Lung (tissue), 12 donors: ENCODE measurements around the gene DNER. TPM values are rescaled to one million over a fixed set of nuclear protein-coding genes. Genes with fewer than 3 reads are reported as not detected.
A peak's percentile ranks its signal among the peaks of the same experiment; 100 is the strongest.

Experiments used
- ATAC-seq: fragments of 200-7000 bp; cut with Tn5 transposase; one replicate; pipeline ENCODE4 v1.9.1; 2020; ENCODE audit warnings: moderate number of reproducible peaks; ENCODE audit not compliant: insufficient read depth, low FRiP score
- DNase-seq, 3 donors: peaks; one replicate each; pipeline ENCODE4 v3.0.0-alpha.2; 2013 to 2017
- H3K27ac ChIP-seq, 2 donors: one replicate each; pipeline ENCODE4 v1.5.1; 2013; ENCODE audit warnings: mild to moderate bottlenecking in 2 of 2, moderate library complexity in 2 of 2, control low read depth in 1 of 2, inconsistent platforms in 1 of 2, low read depth in 1 of 2, low read length in 1 of 2
- H3K27me3 ChIP-seq, 3 donors: one replicate each; pipeline ENCODE4 v1.5.1; 2013; ENCODE audit warnings: low read length in 2 of 3; ENCODE audit not compliant: control insufficient read depth in 3 of 3, insufficient read depth in 3 of 3
- H3K36me3 ChIP-seq, 4 donors: one replicate each; pipeline ENCODE4 v1.5.1; 2013; ENCODE audit warnings: low read length in 4 of 4, mild to moderate bottlenecking in 1 of 4, moderate library complexity in 1 of 4; ENCODE audit not compliant: control insufficient read depth in 4 of 4, insufficient read depth in 4 of 4
- H3K4me1 ChIP-seq, 5 donors: one replicate each; pipeline ENCODE4 v1.5.1; 2013; ENCODE audit warnings: low read length in 5 of 5, mild to moderate bottlenecking in 2 of 5, moderate library complexity in 1 of 5; ENCODE audit not compliant: control insufficient read depth in 5 of 5, insufficient read depth in 5 of 5
- H3K4me3 ChIP-seq: one replicate; pipeline ENCODE4 v1.5.1; 2013; ENCODE audit warnings: mild to moderate bottlenecking, control low read depth, moderate library complexity
- H3K9ac ChIP-seq, 2 donors: one replicate each; pipeline ENCODE4 v1.5.1; 2013; ENCODE audit warnings: low read length in 2 of 2, control low read depth in 1 of 2; ENCODE audit not compliant: insufficient read depth in 1 of 2
- H3K9me3 ChIP-seq, 4 donors: one replicate each; pipeline ENCODE4 v1.5.1; 2013; ENCODE audit warnings: low read length in 3 of 4, mild to moderate bottlenecking in 1 of 4, moderate library complexity in 1 of 4; ENCODE audit not compliant: control insufficient read depth in 4 of 4, insufficient read depth in 3 of 4
- CTCF ChIP-seq: IDR thresholded peaks from 2 replicates; pipeline ENCODE4 v1.5.1; 2012; ENCODE audit warnings: mild to moderate bottlenecking; ENCODE audit errors: control extremely low read depth, extremely low read depth
- WGBS, 2 donors: extraction: QIAGEN DNeasy Blood & Tissue Kit; methylation state at CpG; one replicate each; pipeline ENCODE4 v1.1.7; 2013; 5-methylcytosine and 5-hydroxymethylcytosine counted together
- polyA plus RNA-seq, 2 donors: library from polyadenylated mRNA; stranded (reverse); fragments of 200-250 nt; gene quantifications; one replicate each; pipeline ENCODE4 v1.2.1, GENCODE V29; 2013
- total RNA-seq, 2 donors: library from RNA; depleted of rRNA in 1 of 2; stranded (reverse); fragments of >200 nt in 1 of 2; gene quantifications; one replicate each; pipeline ENCODE4 v1.2.1, GENCODE V29; 2014 to 2021
- donor health status: control.
- donor health status: control.
- donor health status: Bipolar disorder and iron deficiency.
- donor health status: healthy.
- donor health status: DM: yes; HTN: yes; CAD: no.

Gene DNER
- total and polyA plus RNA-seq, 4 donors, result 0.63 to 5.8 (median 3.3) TPM

- ATAC-seq (no peak), DNase-seq (peak in 2 of 3 donors; percentile 3 to 49)
- H3K36me3 ChIP-seq, result no peaks in the 10 kb centered on the region
- H3K4me3 ChIP-seq, result no peak overlapping the region
- H3K27me3 ChIP-seq, result no peaks in the 10 kb centered on the region
- WGBS, 2 donors, result 72 to 74% methylated on average over 4 of the region's 4 CpGs
- H3K27ac ChIP-seq, result no peak overlapping the region
- H3K9ac ChIP-seq, result no peak overlapping the region
- peaks cover 0 to 4% (median 0%) of the 10 kb centered on the region in 5 donors for H3K4me1 ChIP-seq
- no peaks in the 10 kb centered on the region for H3K9me3 ChIP-seq
- no peak for TF ChIP-seq CTCF
Observed at GRCh38 chr2:229646186-229646723, 68.1 kb downstream of the DNER start.

- no peak for TF ChIP-seq CTCF
- WGBS, 2 donors, result 74 to 78% methylated on average over 3 of the region's 3 CpGs
- no peak for DNase-seq
Observed at GRCh38 chr2:229642371-229642770, 72.0 kb downstream of the DNER start.

GRCh38 chr2:229641676-229642075, 72.7 kb downstream of the DNER start:
- no peak for ATAC-seq

More at GRCh38 chr2:229642371-229642770, 72.0 kb downstream of the DNER start:
- no peak overlapping the region for H3K27ac ChIP-seq
- H3K4me1 ChIP-seq, result peaks cover 0 to 4% (median 0%) of the 10 kb centered on the region in 5 donors
- no peak overlapping the region for H3K4me3 ChIP-seq
- no peaks in the 10 kb centered on the region for H3K27me3 ChIP-seq
- H3K9me3 ChIP-seq, result peaks cover 0 to 3% (median 0%) of the 10 kb centered on the region in 4 donors
- H3K9ac ChIP-seq, result no peak overlapping the region
- no peaks in the 10 kb centered on the region for H3K36me3 ChIP-seq
- no peak for ATAC-seq

More at GRCh38 chr2:229641676-229642075, 72.7 kb downstream of the DNER start:
- Histone ChIP-seq H3K9ac (no peak overlapping the region), H3K9me3 (peaks cover 0 to 3% (median 0%) of the 10 kb centered on the region in 4 donors), H3K27ac (no peak overlapping the region), H3K36me3 (no peaks in the 10 kb centered on the region), H3K4me3 (no peak overlapping the region), H3K27me3 (no peaks in the 10 kb centered on the region), H3K4me1 (peaks cover 0 to 4% (median 0%) of the 10 kb centered on the region in 5 donors)
- 70 to 71% methylated on average over 3 of the region's 3 CpGs for WGBS, 2 donors
- TF ChIP-seq CTCF, result no peak
- DNase-seq, result no peak
